Skeletal muscle tissue (tissue), 4 donors: ENCODE results near the gene PELO. TPM values are rescaled to one million over a fixed set of nuclear protein-coding genes. Genes with fewer than 3 reads are reported as not detected.

Source experiments
- H3K27ac ChIP-seq: one replicate; pipeline ENCODE4 v1.7.0; 2013; ENCODE audit warnings: mild to moderate bottlenecking, low read depth, low read length, inconsistent platforms
- H3K27me3 ChIP-seq, 3 donors: one replicate each; pipeline ENCODE4 v1.7.0; 2013; ENCODE audit warnings: low read length in 3 of 3; ENCODE audit not compliant: control insufficient read depth in 3 of 3, insufficient read depth in 3 of 3
- H3K36me3 ChIP-seq, 3 donors: one replicate each; pipeline ENCODE4 v1.7.0; 2013; ENCODE audit warnings: low read length in 3 of 3; ENCODE audit not compliant: control insufficient read depth in 3 of 3, insufficient read depth in 3 of 3
- H3K4me1 ChIP-seq, 3 donors: one replicate each; pipeline ENCODE4 v1.7.0; 2013; ENCODE audit warnings: low read length in 3 of 3, mild to moderate bottlenecking in 3 of 3; ENCODE audit not compliant: control insufficient read depth in 3 of 3, insufficient read depth in 3 of 3
- H3K4me3 ChIP-seq, 3 donors: one replicate each; pipeline ENCODE4 v1.7.0; 2013; ENCODE audit warnings: low read length in 3 of 3
- H3K9ac ChIP-seq, 3 donors: one replicate each; pipeline ENCODE4 v1.7.0; 2013; ENCODE audit warnings: low read length in 3 of 3, mild to moderate bottlenecking in 3 of 3, moderate library complexity in 2 of 3, low read depth in 1 of 3
- H3K9me3 ChIP-seq, 3 donors: one replicate each; pipeline ENCODE4 v1.7.0; 2013; ENCODE audit warnings: low read length in 3 of 3; ENCODE audit not compliant: control insufficient read depth in 3 of 3
- total RNA-seq: library from RNA; depleted of rRNA; stranded (reverse); fragments of >200 nt; gene quantifications from one replicate; pipeline ENCODE4 v1.2.3, GENCODE V29; 2014
- donor health status: Osteomylitis.

The PELO gene
- total RNA-seq, 1 donor from 2014 or later, result 18.8 TPM

- H3K4me1 ChIP-seq, result peaks cover 19 to 44% (median 28%) of the 10 kb centered on the region in 3 donors
- H3K4me3 ChIP-seq, result peak overlapping the region; percentile 90 to 95 (median 93)
- H3K9me3 ChIP-seq, result no peaks in the 10 kb centered on the region
- H3K36me3 ChIP-seq, result peaks cover 0 to 9% (median 6%) of the 10 kb centered on the region in 3 donors
- peak overlapping the region; percentile 84 to 89 (median 88) for H3K9ac ChIP-seq
- peak overlapping the region; percentile 95 for H3K27ac ChIP-seq
- H3K27me3 ChIP-seq, result no peaks in the 10 kb centered on the region
Measured at GRCh38 chr5:52799358-52799982, 11.8 kb downstream of the PELO start.

GRCh38 chr5:52799983-52800393 lies 12.3 kb downstream of the PELO start:
- Histone ChIP-seq H3K27ac (peak overlapping the region; percentile 95), H3K4me1 (peaks cover 20 to 44% (median 33%) of the 10 kb centered on the region in 3 donors), H3K36me3 (peaks cover 0 to 10% (median 6%) of the 10 kb centered on the region in 3 donors), H3K9me3 (no peaks in the 10 kb centered on the region), H3K27me3 (no peaks in the 10 kb centered on the region), H3K9ac (peak overlapping the region; percentile 84 to 90 (median 89)), H3K4me3 (peak overlapping the region; percentile 90 to 95 (median 93))

- Histone ChIP-seq H3K4me1 (peaks cover 20 to 44% (median 33%) of the 10 kb centered on the region in 3 donors), H3K27me3 (no peaks in the 10 kb centered on the region), H3K9ac (peak overlapping the region; percentile 84 to 90 (median 89)), H3K27ac (peak overlapping the region; percentile 95), H3K9me3 (no peaks in the 10 kb centered on the region), H3K36me3 (peaks cover 0 to 12% (median 6%) of the 10 kb centered on the region in 3 donors), H3K4me3 (peak overlapping the region; percentile 90 to 95 (median 93))
Measured at GRCh38 chr5:52800394-52801213, 12.9 kb downstream of the PELO start.

GRCh38 chr5:52801329-52801728 lies 13.6 kb downstream of the PELO start:
- peak overlapping the region; percentile 84 to 90 (median 89) for H3K9ac ChIP-seq

GRCh38 chr5:52802272-52802973 lies 14.7 kb downstream of the PELO start:
- Histone ChIP-seq H3K4me1 (peaks cover 20 to 44% (median 33%) of the 10 kb centered on the region in 3 donors), H3K36me3 (peaks cover 0 to 12% (median 6%) of the 10 kb centered on the region in 3 donors), H3K9me3 (no peaks in the 10 kb centered on the region), H3K9ac (peak overlapping the region in 2 of 3 donors; percentile 84 to 90), H3K27ac (no peak overlapping the region), H3K4me3 (peak overlapping the region in 2 of 3 donors; percentile 90 to 93), H3K27me3 (no peaks in the 10 kb centered on the region)

More at GRCh38 chr5:52801329-52801728, 13.6 kb downstream of the PELO start:
- peaks cover 0 to 12% (median 6%) of the 10 kb centered on the region in 3 donors for H3K36me3 ChIP-seq
- H3K9me3 ChIP-seq, result no peaks in the 10 kb centered on the region
- peak overlapping the region; percentile 90 to 95 (median 93) for H3K4me3 ChIP-seq
- H3K27me3 ChIP-seq, result no peaks in the 10 kb centered on the region
- H3K4me1 ChIP-seq, result peaks cover 20 to 44% (median 33%) of the 10 kb centered on the region in 3 donors
- peak overlapping the region; percentile 95 for H3K27ac ChIP-seq

GRCh38 chr5:52802974-52803336 lies 15.2 kb downstream of the PELO start:
- Histone ChIP-seq H3K9me3 (no peaks in the 10 kb centered on the region), H3K9ac (no peak overlapping the region), H3K4me3 (peak overlapping the region in 1 of 3 donors; percentile 90), H3K36me3 (peaks cover 0 to 12% (median 6%) of the 10 kb centered on the region in 3 donors), H3K4me1 (peaks cover 20 to 44% (median 33%) of the 10 kb centered on the region in 3 donors), H3K27me3 (no peaks in the 10 kb centered on the region), H3K27ac (no peak overlapping the region)

GRCh38 chr5:52804387-52804791 lies 16.7 kb downstream of the PELO start:
- Histone ChIP-seq H3K9me3 (no peaks in the 10 kb centered on the region), H3K36me3 (peaks cover 0 to 12% (median 6%) of the 10 kb centered on the region in 3 donors), H3K9ac (peak overlapping the region in 1 of 3 donors; percentile 5), H3K27ac (no peak overlapping the region), H3K4me3 (peak overlapping the region in 1 of 3 donors; percentile 1), H3K4me1 (peaks cover 20 to 34% (median 24%) of the 10 kb centered on the region in 3 donors), H3K27me3 (no peaks in the 10 kb centered on the region)

- Histone ChIP-seq H3K4me1 (peaks cover 20 to 34% (median 24%) of the 10 kb centered on the region in 3 donors), H3K36me3 (peaks cover 0 to 12% (median 6%) of the 10 kb centered on the region in 3 donors), H3K4me3 (no peak overlapping the region), H3K27ac (no peak overlapping the region), H3K27me3 (no peaks in the 10 kb centered on the region), H3K9me3 (no peaks in the 10 kb centered on the region), H3K9ac (no peak overlapping the region)
Measured at GRCh38 chr5:52804981-52805380, 17.3 kb downstream of the PELO start.

GRCh38 chr5:52805615-52806014 lies 17.9 kb downstream of the PELO start:
- peaks cover 0 to 12% (median 6%) of the 10 kb centered on the region in 3 donors for H3K36me3 ChIP-seq
- H3K4me1 ChIP-seq, result peaks cover 13 to 31% (median 20%) of the 10 kb centered on the region in 3 donors

More at GRCh38 chr5:52805615-52806014, 17.9 kb downstream of the PELO start:
- H3K9me3 ChIP-seq, result no peaks in the 10 kb centered on the region
- no peak overlapping the region for H3K9ac ChIP-seq
- H3K27ac ChIP-seq, result no peak overlapping the region
- H3K4me3 ChIP-seq, result no peak overlapping the region
- H3K27me3 ChIP-seq, result no peaks in the 10 kb centered on the region
